Measurements from ENCODE around the gene ADGRE2. TPM values are rescaled to one million over a fixed set of nuclear protein-coding genes. Genes with fewer than 3 reads are reported as not detected.

The ADGRE2 gene
- total and polyA plus RNA-seq, 2 of the 4 experiments (the other 2 are of a cell fraction), result not detected

- BruUV-seq (replicated peaks), result no TSS peak
- no peak overlapping the region for H3K18ac ChIP-seq (ENCODE audit: low read depth, low read length)
- in situ Hi-C loops (cut with MboI; ENCODE audit: low sequenced_read_pairs), result no loop called here
- H3K4me3 ChIP-seq (ENCODE audit: insufficient read depth, low read depth, low read length), result no peak overlapping the region
- H2BK5ac ChIP-seq (ENCODE audit: low read depth, low read length, poor library complexity, severe bottlenecking), result no peak overlapping the region
- H3K4me1 ChIP-seq (ENCODE audit: control insufficient read depth, insufficient read depth, low read length), result no peaks in the 10 kb centered on the region
- no peaks in the 10 kb centered on the region for H3K27me3 ChIP-seq (ENCODE audit: control insufficient read depth, insufficient read depth, low read length)
- no peaks in the 10 kb centered on the region for H3K79me1 ChIP-seq (ENCODE audit: low read depth in 1 of 2, low read length in 2 of 2)
- H3K56ac ChIP-seq (ENCODE audit: extremely low read depth, insufficient read depth, low read length), result no peak overlapping the region
- H2BK15ac ChIP-seq (ENCODE audit: low read depth, low read length), result no peak overlapping the region
- peaks cover 84% of the 10 kb centered on the region for H3K36me3 ChIP-seq (ENCODE audit: control insufficient read depth, insufficient read depth, low read length)
- TF ChIP-seq SMC3 (IDR thresholded peaks at IDR 0.05; ENCODE audit: low read depth, low read length) (no peak), CEBPB (IDR thresholded peaks at IDR 0.05; ENCODE audit: low read depth, low read length) (no peak), ELK1 (IDR thresholded peaks at IDR 0.05; ENCODE audit: borderline replicate concordance, low read depth, low read length) (no peak), FOS (IDR thresholded peaks at IDR 0.05; ENCODE audit: low read depth, low read length) (no peak), USF2 (IDR thresholded peaks at IDR 0.05; ENCODE audit: low read depth, low read length) (no peak)
- no peak overlapping the region for H2BK120ac ChIP-seq (ENCODE audit: low read depth, low read length)
- dilution Hi-C loops (cut with HindIII; ENCODE audit: low sequenced_read_pairs, unreplicated experiment), result no loop called here
- H4K5ac ChIP-seq (ENCODE audit: low read depth, low read length), result no peak overlapping the region
- H2AFZ ChIP-seq (replicated peaks; ENCODE audit: low read length, poor library complexity), result no peak overlapping the region
- H3K9ac ChIP-seq (ENCODE audit: low read depth, low read length), result no peak overlapping the region
- peaks cover 2% of the 10 kb centered on the region; the same call in 1 of the 2 replicates for H3K9me3 ChIP-seq (ENCODE audit: control insufficient read depth, insufficient read depth, low read length)
- intact Hi-C loops (cut with micrococcal nuclease), result no loop called here
- ATAC-seq (ENCODE audit: low read depth), result no peak
- H3K23ac ChIP-seq (ENCODE audit: low read depth, low read length), result no peak overlapping the region
- no peak overlapping the region for H3K27ac ChIP-seq (ENCODE audit: insufficient read depth, low read length)
- no peak overlapping the region for H3K14ac ChIP-seq (replicated peaks; ENCODE audit: low read depth, low read length)
- H2BK20ac ChIP-seq (ENCODE audit: low read depth, low read length), result no peak overlapping the region
- no peak overlapping the region for H3K4me2 ChIP-seq (ENCODE audit: low read depth, low read length)
- no peaks in the 10 kb centered on the region for H4K20me1 ChIP-seq (ENCODE audit: insufficient read depth, low read length)
- 100% methylated on average over 1 of the region's 6 CpGs; no CpG with 5 or more reads in 1 of the 2 experiments for WGBS, 2 experiments (ENCODE audit: extremely low coverage in 2 of 2, insufficient read length in 1 of 2)
- no peak overlapping the region for H4K91ac ChIP-seq (ENCODE audit: insufficient read depth, low read depth, low read length)
- ChIA-PET POLR2A (ENCODE audit: unreplicated experiment) (no interaction called here), CTCF (no interaction called here)
- no peak for DNase-seq
- no peak overlapping the region for H4K8ac ChIP-seq (ENCODE audit: low read depth in 2 of 2, low read length in 2 of 2)
- no peak overlapping the region for H2AK5ac ChIP-seq (ENCODE audit: low read depth, low read length)
- no peak overlapping the region for H2AK9ac ChIP-seq (replicated peaks; ENCODE audit: low read depth, low read length, poor library complexity)
- H3K9me1 ChIP-seq (ENCODE audit: insufficient read depth, low read length), result peaks cover 2% of the 10 kb centered on the region; the same call in 1 of the 2 replicates
- H3K4ac ChIP-seq (ENCODE audit: low read depth, low read length), result no peak overlapping the region
Observed at GRCh38 chr19:14703833-14704232, 74.5 kb downstream of the ADGRE2 start.
